Measurements from ENCODE around the gene LZTR1.

DNA sequence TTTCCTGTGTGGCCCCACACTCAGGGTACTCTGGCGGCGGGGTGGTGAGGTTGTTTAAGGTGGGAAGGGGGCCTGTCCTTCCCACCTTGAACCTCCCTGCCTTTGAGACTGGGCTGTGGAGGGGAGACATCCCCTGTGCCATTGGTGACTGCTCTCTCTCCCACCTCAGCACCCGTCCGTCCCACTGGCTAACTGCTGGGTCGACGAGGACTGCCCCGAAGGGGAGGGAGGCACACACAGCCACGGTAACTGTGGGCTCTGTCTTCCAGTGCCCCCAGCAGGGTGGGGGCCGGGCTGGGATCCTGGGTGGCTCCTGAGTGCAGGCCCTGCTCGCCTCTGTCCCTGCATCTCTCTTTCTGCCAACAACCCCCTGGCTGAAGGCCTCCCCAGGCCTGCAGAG, 40.4 kb downstream of the LZTR1 start:
- TF ChIP-seq CHD2 (IDR thresholded peaks at IDR 0.05; ENCODE audit: low read length, partially characterized antibody) (no peak), YY1 (IDR thresholded peaks at IDR 0.05; ENCODE audit: low read depth) (no peak), RAD21 (IDR thresholded peaks at IDR 0.05; ENCODE audit: low read length) (no peak), EP300 (IDR thresholded peaks at IDR 0.05; ENCODE audit: borderline replicate concordance in 1 of 2, low read depth in 1 of 2, low read length in 1 of 2) (no peak), TCF12 (IDR thresholded peaks at IDR 0.05) (no peak), SIN3A (IDR thresholded peaks at IDR 0.05; ENCODE audit: borderline replicate concordance, low read depth, low read length) (no peak), POLR2AphosphoS5 (IDR thresholded peaks at IDR 0.05; ENCODE audit: low read depth, low read length) (no peak), GABPA (IDR thresholded peaks at IDR 0.05; ENCODE audit: low read depth) (no peak), RFX5 (IDR thresholded peaks at IDR 0.05; ENCODE audit: low read length) (no peak), MXI1 (IDR thresholded peaks at IDR 0.05; ENCODE audit: low read depth, low read length) (no peak), RCOR1 (IDR thresholded peaks at IDR 0.05; ENCODE audit: low read length) (no peak)
- TF ChIP-seq, protein P1, sequence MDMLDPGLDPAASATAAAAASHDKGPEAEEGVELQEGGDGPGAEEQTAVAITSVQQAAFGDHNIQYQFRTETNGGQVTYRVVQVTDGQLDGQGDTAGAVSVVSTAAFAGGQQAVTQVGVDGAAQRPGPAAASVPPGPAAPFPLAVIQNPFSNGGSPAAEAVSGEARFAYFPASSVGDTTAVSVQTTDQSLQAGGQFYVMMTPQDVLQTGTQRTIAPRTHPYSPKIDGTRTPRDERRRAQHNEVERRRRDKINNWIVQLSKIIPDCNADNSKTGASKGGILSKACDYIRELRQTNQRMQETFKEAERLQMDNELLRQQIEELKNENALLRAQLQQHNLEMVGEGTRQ (IDR thresholded peaks at IDR 0.05; ENCODE audit: borderline replicate concordance, low read depth, low read length) = no peak
- TF ChIP-seq, protein P2, sequence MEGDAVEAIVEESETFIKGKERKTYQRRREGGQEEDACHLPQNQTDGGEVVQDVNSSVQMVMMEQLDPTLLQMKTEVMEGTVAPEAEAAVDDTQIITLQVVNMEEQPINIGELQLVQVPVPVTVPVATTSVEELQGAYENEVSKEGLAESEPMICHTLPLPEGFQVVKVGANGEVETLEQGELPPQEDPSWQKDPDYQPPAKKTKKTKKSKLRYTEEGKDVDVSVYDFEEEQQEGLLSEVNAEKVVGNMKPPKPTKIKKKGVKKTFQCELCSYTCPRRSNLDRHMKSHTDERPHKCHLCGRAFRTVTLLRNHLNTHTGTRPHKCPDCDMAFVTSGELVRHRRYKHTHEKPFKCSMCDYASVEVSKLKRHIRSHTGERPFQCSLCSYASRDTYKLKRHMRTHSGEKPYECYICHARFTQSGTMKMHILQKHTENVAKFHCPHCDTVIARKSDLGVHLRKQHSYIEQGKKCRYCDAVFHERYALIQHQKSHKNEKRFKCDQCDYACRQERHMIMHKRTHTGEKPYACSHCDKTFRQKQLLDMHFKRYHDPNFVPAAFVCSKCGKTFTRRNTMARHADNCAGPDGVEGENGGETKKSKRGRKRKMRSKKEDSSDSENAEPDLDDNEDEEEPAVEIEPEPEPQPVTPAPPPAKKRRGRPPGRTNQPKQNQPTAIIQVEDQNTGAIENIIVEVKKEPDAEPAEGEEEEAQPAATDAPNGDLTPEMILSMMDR (IDR thresholded peaks at IDR 0.05) = no peak
- TF ChIP-seq, protein P3, sequence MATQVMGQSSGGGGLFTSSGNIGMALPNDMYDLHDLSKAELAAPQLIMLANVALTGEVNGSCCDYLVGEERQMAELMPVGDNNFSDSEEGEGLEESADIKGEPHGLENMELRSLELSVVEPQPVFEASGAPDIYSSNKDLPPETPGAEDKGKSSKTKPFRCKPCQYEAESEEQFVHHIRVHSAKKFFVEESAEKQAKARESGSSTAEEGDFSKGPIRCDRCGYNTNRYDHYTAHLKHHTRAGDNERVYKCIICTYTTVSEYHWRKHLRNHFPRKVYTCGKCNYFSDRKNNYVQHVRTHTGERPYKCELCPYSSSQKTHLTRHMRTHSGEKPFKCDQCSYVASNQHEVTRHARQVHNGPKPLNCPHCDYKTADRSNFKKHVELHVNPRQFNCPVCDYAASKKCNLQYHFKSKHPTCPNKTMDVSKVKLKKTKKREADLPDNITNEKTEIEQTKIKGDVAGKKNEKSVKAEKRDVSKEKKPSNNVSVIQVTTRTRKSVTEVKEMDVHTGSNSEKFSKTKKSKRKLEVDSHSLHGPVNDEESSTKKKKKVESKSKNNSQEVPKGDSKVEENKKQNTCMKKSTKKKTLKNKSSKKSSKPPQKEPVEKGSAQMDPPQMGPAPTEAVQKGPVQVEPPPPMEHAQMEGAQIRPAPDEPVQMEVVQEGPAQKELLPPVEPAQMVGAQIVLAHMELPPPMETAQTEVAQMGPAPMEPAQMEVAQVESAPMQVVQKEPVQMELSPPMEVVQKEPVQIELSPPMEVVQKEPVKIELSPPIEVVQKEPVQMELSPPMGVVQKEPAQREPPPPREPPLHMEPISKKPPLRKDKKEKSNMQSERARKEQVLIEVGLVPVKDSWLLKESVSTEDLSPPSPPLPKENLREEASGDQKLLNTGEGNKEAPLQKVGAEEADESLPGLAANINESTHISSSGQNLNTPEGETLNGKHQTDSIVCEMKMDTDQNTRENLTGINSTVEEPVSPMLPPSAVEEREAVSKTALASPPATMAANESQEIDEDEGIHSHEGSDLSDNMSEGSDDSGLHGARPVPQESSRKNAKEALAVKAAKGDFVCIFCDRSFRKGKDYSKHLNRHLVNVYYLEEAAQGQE (IDR thresholded peaks at IDR 0.05; ENCODE audit: low read depth, low read length) = no peak

Data from SK-N-SH (cell line).